GM18505 (cell line): Measurements from ENCODE around the gene DNAH8.

Experiments used
- ATAC-seq: cut with Tn5 transposase; IDR thresholded peaks from one replicate; pipeline ENCODE4 v1.9.1; 2021; ENCODE audit not compliant: unreplicated experiment
- POLR2A ChIP-seq: IDR thresholded peaks from 4 replicates; pipeline ENCODE4 v1.6.1; 2011; ENCODE audit warnings: borderline replicate concordance; ENCODE audit not compliant: insufficient read depth, insufficient read length; ENCODE audit errors: extremely low read depth

The DNAH8 gene

GRCh38 chr6:39057251-39058155 lies 342.4 kb downstream of the DNAH8 start:
- ATAC-seq, result no peak
- no peak for TF ChIP-seq POLR2A

DNA sequence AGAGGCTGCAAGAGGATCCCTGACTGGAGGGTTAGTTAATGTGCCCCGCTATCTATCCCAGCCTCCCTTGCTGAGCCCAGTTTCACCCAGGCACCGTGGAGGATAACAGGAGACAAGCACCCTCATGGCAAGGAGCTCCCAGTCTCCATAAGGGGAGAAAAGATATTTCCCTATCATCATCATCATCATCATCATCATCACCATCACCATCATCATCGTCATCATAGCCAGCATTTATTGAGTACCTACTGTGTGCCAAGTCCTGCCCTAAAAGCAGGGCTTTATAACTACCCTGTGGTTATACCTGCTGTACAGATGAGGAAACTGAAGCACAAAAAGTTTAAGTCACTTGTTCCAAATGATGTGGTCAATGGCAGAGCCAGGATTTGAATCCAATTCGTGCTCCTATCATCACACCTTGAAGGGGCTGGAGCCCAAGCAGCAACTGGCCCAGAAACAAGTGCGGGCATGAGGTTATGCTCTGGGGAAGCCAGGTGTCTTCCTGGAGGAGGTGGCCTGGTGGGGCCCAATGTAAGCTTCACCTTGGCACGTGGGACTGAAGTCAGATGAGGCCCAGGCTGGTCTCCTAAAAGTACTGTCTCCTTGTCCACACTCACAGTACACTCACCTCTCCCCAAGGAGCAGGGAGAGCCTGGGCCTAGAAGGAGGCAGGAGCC lies 343.5 kb downstream of the DNAH8 start:
- TF ChIP-seq POLR2A, result no peak
- no peak for ATAC-seq

GRCh38 chr6:39059496-39060310 lies 344.6 kb downstream of the DNAH8 start:
- no peak for ATAC-seq
- TF ChIP-seq POLR2A, result no peak

DNA sequence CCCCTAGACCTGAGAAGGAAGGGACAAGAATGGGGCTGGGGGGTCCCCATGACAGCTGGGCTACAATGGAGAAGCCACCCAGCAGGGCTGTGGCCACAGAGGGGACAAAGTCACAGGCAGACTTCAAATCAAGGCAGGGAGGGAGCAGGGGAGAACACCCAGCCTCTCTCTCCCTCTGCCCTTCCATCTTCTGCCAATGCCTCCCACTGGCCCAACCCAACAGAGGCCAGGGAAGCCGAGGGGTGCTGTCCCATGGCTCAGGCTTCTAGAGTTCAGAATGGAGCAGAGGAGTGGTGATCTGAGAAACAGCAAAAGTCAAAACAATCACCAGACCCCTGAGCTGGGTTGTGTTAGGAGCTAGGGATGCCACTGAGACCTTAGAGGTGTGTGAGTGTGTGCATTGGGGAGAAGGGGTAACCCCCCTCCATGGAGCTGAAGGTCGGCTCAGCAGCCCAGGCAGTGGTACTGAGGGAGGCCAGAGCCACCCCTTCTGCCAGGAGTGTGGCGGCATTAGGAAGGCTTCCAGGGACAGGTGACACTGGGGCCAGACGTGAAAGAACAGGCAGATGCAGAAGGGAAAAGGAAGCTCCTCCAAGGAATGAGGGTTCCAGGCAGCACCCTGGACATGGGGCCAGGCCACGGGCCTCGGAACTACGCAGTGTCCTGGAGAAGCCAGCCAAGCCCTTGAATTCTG lies 345.5 kb downstream of the DNAH8 start:
- TF ChIP-seq POLR2A, result no peak
- ATAC-seq, result no peak

DNA sequence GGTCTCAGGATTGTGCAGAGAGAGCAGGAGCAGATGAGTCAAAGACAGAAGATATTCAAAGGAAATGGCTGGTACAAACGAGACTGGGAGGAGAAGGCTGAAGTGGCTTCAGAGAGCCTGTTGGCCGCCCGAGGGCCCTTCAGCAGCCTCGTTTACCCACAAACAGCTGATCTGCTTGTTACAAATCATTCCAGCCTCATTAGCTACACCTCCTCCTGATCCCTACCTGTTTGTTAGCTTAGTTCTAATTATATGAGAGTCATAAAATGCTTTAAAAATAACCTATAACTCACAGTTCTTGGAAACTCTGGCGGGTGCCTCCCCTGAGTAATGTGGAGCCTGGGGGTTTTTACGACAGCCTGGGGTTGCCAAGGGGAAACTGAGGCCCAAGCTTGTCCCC lies 346.1 kb downstream of the DNAH8 start:
- no peak for ATAC-seq
- no peak for TF ChIP-seq POLR2A

GRCh38 chr6:39061588-39061987 lies 346.5 kb downstream of the DNAH8 start:
- no peak for ATAC-seq
- no peak for TF ChIP-seq POLR2A

DNA sequence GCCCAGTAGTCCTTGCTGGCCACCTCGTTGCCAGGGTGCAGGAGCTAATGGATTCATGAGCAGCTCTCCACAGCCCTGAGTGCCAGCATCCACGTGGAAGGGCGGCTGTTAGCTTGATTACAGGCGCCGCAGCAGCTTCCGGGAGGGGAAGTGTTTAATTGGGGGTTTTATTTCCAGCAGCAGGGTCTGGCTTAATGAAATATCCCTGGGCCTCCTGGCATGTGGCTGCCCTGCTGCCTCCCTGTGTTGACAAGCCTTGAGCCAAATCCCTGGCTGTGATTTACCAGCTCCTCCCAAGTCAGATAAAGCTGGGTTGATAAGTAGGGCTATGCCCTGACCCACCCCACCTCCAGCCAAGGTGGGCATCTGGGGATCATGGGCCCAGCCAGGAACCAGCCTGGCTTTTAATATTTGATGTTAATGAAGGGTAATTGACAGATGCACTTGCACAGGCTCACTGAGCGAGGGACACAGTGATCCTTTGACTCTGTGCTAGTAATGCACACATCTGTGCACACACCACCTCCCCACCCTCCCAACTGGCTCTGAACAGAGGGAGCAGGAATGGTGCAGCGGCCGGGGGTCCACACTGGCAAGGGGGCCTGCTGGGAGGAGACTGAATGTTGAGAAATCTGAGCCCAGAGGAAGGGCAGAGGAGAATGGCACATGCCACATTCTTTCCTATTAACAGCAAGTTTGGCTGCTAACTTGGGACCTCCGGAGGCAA lies 347.1 kb downstream of the DNAH8 start:
- TF ChIP-seq POLR2A, result no peak
- no peak for ATAC-seq

DNA sequence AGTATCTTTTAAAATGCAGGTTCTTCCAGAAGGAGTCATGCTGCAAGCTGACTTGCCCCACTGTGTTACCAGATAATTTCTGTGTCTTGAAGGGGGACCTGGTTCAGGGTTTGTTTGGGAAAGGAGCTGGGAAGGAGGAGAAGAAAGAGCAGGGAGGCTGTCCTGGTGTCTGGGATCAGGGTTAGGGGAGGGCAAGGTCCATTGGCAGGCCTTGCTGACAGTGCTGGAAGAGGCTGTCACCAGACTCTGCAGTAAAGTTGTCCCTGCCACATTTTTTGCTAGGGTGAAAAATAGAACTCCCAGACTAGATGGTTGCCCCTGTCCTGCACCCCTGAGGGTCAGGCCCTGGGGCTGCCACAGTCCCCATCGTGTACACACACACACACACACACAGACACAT lies 348.4 kb downstream of the DNAH8 start:
- no peak for ATAC-seq
- no peak for TF ChIP-seq POLR2A

- no peak for ATAC-seq
- no peak for TF ChIP-seq POLR2A
These were observed 350.4 kb downstream of the DNAH8 start for GRCh38 chr6:39065561-39065960.

DNA sequence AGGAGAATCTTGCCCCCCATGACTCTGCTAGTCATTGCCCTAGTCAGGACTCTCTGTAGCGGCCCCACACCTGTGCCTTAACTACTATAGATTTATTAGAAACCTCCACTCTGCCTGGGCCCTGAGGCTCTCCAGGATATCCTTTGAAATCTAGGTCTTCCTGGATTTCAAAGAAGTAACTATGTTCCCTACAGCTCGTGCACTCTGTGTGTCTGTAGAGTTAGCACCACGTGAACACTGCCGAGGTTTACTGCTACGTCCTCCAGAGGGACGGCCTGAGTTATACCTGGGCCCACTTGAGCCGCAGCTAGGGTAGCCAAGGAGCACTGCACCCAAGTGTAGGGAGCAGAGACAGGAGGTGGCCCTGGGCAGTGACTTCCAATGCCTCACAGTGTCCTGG lies 353.3 kb downstream of the DNAH8 start:
- no peak for ATAC-seq
- no peak for TF ChIP-seq POLR2A

DNA sequence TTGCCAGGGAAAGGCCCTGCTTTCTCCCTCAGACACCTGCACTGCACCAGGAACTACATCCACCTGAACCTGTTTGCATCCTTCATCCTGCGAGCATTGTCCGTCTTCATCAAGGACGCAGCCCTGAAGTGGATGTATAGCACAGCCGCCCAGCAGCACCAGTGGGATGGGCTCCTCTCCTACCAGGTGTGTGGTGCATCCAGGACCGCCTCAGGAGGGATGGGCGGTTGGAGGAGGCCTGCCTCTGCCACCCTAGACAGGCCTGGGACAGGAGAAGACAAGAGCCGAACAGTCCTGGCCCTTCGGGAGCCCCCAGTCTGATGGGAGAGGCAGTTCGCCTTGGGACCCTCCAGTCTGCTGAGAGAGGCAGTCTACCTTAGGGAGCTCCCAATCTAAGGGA lies 357.7 kb downstream of the DNAH8 start:
- TF ChIP-seq POLR2A, result no peak
- ATAC-seq, result no peak
